GM19395 (cell line): ENCODE data around the gene IFITM1.
A peak's percentile ranks its signal among the peaks of the same experiment; 100 is the strongest.
"Not testable (repeated sequence)": the region's sequence is repeated elsewhere in the genome, so short reads cannot be mapped to it uniquely, and the experiment has no call there.

Source experiments
- ATAC-seq: cut with Tn5 transposase; IDR thresholded peaks from one replicate; pipeline ENCODE4 v1.9.1; 2021; ENCODE audit warnings: mild to moderate bottlenecking, moderate library complexity; ENCODE audit not compliant: unreplicated experiment

IFITM1 gene

GRCh38 chr11:325796-326591 lies 12.2 kb downstream of the IFITM1 start:
- ATAC-seq = no peak

- ATAC-seq = no peak
Observed at GRCh38 chr11:326592-326841, 12.7 kb downstream of the IFITM1 start.

- peak; percentile 70 for ATAC-seq
Observed at GRCh38 chr11:326842-327580, 13.2 kb downstream of the IFITM1 start.

- no peak for ATAC-seq
Observed at GRCh38 chr11:327581-327923, 13.7 kb downstream of the IFITM1 start.

- no peak for ATAC-seq
Observed at GRCh38 chr11:328012-328411, 14.2 kb downstream of the IFITM1 start.

GRCh38 chr11:328516-329100 lies 14.8 kb downstream of the IFITM1 start:
- not testable (repeated sequence) for ATAC-seq

GRCh38 chr11:329886-330253 lies 16.0 kb downstream of the IFITM1 start:
- ATAC-seq = no peak

GRCh38 chr11:330307-330693 lies 16.5 kb downstream of the IFITM1 start:
- no peak for ATAC-seq

GRCh38 chr11:330694-331357 lies 17.0 kb downstream of the IFITM1 start:
- no peak for ATAC-seq

GRCh38 chr11:331358-332060 lies 17.7 kb downstream of the IFITM1 start:
- no peak for ATAC-seq

- no peak for ATAC-seq
Observed at GRCh38 chr11:332651-333480, 19.0 kb downstream of the IFITM1 start.

GRCh38 chr11:333616-334263 lies 19.9 kb downstream of the IFITM1 start:
- not testable (repeated sequence) for ATAC-seq

GRCh38 chr11:334264-334994 lies 20.6 kb downstream of the IFITM1 start:
- ATAC-seq = no peak

GRCh38 chr11:335779-336658 lies 22.2 kb downstream of the IFITM1 start:
- no peak for ATAC-seq

- ATAC-seq = no peak
Observed at GRCh38 chr11:336659-337198, 22.9 kb downstream of the IFITM1 start.

- ATAC-seq = no peak
Observed at GRCh38 chr11:337711-338110, 23.9 kb downstream of the IFITM1 start.

- ATAC-seq = no peak
Observed at GRCh38 chr11:339963-340362, 26.1 kb downstream of the IFITM1 start.
